HG03045 (cell line): ENCODE results near the gene DICER1.
"Not testable (repeated sequence)": the region's sequence is repeated elsewhere in the genome, so short reads cannot be mapped to it uniquely, and the experiment has no call there.

Experiments used
- ATAC-seq: cut with Tn5 transposase; IDR thresholded peaks from one replicate; pipeline ENCODE4 v1.9.1; 2021; ENCODE audit warnings: mild to moderate bottlenecking, moderate library complexity; ENCODE audit not compliant: unreplicated experiment

The DICER1 gene, protein sequence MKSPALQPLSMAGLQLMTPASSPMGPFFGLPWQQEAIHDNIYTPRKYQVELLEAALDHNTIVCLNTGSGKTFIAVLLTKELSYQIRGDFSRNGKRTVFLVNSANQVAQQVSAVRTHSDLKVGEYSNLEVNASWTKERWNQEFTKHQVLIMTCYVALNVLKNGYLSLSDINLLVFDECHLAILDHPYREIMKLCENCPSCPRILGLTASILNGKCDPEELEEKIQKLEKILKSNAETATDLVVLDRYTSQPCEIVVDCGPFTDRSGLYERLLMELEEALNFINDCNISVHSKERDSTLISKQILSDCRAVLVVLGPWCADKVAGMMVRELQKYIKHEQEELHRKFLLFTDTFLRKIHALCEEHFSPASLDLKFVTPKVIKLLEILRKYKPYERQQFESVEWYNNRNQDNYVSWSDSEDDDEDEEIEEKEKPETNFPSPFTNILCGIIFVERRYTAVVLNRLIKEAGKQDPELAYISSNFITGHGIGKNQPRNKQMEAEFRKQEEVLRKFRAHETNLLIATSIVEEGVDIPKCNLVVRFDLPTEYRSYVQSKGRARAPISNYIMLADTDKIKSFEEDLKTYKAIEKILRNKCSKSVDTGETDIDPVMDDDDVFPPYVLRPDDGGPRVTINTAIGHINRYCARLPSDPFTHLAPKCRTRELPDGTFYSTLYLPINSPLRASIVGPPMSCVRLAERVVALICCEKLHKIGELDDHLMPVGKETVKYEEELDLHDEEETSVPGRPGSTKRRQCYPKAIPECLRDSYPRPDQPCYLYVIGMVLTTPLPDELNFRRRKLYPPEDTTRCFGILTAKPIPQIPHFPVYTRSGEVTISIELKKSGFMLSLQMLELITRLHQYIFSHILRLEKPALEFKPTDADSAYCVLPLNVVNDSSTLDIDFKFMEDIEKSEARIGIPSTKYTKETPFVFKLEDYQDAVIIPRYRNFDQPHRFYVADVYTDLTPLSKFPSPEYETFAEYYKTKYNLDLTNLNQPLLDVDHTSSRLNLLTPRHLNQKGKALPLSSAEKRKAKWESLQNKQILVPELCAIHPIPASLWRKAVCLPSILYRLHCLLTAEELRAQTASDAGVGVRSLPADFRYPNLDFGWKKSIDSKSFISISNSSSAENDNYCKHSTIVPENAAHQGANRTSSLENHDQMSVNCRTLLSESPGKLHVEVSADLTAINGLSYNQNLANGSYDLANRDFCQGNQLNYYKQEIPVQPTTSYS (N-terminal part only)

DNA sequence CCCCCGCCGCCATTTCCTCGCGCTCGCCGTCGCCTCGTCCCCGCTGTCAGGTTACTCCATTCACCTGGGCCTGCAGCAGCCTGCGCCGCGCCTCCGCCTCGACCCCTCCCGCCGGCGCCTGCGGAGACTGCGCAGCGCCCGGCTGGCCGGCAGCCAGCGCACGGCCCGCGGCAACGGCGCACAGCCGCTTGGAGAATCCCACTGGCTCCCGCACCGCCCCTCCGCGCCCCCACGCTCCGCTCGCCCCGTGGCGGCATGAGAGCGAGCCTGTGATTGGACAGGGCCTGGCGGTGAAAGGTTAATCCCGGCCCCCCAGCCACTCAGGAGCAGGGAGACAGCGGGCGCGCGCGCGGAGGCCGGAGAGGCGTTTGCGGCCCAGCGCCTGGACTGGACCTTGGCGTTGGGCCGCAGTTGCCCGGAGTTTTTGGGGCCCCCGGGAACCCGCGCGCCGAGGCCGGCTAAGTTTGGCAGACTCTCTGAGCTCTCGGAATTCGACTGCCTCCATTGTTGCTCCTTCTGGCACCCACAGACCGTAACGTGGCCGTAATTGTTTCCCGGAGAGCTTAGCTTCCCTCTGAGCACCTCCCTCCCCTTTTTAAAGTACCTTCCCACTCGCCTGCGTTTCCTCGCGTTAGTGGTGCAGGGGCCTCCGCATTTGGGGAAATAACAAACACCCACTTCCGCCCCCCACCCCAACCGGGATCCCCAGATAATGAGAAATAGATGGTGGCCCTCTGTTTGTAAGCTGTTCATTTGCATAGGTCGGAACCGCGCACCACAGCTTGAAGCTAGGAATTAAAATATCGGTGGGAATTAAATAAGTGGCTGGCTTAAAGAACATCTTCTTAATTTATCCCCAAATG, at the start of gene DICER1:
DICER1 (minus strand) TSS at position 203 of the 863 bp plus-strand sequence. CDS start 24,071 bp downstream, outside the sequence.
- ATAC-seq: peak; percentile 81

DNA sequence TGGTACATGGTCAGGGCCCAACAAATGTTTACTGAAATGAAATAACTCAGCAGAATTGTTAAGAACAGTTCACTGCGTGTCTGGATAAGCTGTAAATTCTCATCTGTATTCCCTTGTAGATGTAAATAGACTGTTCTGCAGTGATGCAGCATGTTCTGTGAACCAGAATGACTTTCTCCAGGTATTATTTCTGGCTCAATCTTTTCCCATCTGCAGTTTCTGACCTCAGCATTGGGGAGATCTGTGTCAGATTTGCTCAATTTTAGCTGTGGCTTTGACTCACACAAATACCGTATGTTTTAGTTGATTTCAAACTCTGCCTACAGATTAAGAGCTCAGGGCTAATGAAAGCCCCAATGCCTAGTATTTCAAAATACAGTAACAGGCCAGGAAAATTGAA, 49.2 kb upstream of the DICER1 start:
- no peak for ATAC-seq

DNA sequence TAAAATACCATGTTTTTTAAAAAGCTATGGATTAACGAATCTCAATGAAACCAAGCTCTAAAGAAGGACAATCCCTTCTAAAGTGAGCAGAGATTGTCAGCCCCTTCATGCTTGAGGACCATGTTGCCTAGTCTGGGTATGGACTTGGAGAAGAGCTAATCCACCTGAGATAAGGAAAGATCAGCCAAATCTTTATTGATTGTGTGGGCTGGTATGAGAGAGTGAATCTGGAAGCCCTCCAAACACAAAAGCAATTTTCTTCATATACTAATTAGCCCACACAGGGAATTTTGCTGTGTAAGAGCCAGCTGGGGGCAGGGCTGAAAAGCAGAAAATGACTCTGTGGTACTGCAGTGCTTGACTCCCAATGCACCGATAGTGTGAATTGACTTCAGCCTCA, 47.4 kb upstream of the DICER1 start:
- no peak for ATAC-seq

DNA sequence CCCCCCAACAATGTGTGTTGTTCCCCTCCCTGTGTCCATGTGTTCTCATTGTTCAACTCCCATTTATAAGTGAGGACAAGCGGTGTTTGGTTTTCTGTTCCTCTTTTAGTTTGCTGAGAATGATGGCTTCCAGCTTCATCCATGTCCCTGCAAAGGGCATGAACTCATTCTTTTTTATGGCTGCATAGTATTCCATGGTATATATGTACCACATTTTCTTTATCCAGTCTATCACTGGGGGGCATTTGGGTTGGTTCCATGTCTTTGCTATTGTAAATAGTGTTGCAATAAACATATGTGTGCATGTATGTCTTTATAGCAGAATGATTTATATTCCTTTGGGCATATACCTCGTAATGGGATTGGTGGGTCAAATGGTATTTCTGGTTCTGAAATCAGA, 44.4 kb upstream of the DICER1 start:
- ATAC-seq: not testable (repeated sequence)

DNA sequence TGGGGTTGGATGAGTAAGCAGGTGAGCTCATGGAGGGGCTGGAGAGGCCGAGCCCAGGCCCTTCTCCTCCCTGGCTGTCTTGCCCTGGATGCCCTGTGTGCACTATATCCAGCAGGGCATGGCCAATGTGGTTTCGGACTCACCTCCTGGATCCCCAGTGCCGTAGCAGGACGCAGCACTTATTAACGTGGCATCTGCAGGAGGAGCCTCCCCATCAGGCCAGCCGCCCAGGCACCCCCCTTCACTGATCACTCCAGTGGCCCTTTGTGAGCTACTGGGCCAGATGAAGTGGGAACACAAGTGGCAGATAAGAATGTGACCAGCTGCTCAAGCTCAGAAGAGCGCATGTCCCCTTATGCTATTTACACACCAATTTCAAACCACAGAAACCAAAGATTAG, 43.1 kb upstream of the DICER1 start:
- ATAC-seq: no peak

DNA sequence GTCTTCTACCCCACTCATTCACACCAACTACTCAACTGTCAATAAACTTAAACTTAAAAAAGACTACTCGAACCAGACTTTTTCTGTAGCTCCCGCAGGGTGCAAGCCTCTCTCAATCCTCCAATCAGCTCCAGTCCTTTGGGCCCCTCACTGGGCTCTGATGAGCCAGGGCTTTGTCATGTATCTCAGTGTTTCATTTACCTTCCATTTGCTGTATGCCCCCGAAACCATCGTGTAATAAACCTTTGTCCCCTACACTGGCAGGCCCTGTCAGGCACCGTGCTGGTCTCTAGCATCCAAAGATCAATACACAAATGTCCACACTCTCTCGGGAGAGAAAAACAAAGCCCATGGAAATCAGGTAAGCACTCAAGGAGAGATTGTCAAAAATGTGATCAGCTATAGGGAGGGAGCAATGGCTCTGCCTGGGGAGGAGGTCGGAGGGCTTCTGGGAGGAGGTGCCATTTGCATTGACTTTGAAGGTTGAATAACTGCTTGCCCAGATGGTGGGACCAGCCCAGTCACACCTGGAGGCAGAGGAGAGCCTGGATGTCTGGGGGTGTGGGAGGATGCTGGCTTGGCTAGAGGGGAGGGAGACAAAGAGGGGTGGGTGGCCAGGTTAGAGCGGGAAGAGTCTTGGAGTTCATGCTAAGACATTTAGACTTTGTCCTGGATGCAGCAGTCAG, 42.1 kb upstream of the DICER1 start:
- no peak for ATAC-seq

DNA sequence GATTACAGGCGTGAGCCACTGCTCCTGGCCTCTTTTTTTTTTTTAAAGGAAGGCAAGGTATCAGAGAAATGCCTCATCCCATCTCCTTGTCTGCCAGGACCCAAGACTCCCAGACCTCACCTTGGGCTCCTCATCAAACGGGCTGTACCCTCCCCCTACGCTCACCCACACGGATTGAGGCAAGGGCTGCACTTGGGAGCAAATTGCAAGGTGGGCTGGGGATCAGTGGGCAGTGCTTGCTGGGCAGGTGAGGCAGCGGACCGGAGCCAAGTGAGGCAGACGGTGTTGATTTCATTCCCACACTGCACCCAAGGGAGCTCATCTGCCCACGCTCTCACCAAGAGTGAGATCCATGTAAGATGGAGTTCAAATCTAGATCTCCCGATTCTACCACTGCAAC, 41.0 kb upstream of the DICER1 start:
- no peak for ATAC-seq

DNA sequence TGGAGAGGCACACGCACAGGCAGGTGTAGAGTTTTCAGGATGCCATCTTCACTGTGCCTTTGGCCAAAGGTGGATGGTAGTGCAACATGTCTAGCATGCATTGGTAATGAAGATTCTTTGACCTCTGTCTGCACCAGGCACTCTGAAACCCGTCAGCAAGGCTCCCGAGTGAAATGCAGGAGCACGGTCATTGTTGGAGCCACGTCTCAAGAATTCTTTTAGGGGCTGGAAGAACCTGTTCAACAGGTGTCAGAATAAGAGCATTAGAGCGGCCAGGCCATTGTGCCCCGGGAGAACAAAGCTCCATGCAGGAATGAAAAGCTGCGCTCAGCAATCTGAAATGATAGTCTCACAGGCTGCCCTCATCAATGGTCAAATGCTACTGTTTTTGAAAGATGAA, 40.2 kb upstream of the DICER1 start:
- no peak for ATAC-seq

DNA sequence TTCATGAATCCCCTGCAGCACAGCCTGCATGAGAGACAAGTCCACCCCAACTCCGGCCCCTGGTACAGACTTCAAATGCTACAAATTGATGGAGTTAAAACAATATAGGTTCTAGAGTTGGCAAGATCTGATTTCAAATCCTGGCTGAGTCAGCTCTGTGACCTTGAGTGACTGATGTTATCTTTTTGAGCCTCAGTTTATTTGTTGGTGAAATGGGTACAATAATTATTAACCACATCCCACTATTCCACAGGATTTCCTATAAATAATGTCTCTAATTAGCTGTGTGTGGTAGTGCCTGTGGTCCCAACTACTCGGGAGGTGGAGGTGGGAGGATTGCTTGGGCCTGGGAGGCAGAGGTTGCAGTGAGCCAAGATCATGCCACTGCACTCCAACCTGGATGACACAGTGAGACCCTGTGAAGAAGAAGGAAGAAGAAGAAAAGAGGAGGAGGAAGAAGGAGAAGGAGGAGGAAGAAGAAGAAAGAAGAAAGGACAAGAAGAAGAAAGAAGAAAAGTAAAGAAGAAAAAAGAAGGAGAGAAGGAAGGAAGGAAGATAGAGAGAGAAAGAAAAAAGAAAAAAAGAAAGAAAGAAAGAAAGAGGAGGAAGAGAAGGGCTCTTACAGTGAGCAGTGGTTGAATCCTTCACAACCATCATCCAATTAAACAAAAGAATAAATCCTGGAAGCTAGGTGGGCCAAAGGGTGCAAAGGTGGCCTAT, 39.7 kb upstream of the DICER1 start:
- ATAC-seq: no peak

DNA sequence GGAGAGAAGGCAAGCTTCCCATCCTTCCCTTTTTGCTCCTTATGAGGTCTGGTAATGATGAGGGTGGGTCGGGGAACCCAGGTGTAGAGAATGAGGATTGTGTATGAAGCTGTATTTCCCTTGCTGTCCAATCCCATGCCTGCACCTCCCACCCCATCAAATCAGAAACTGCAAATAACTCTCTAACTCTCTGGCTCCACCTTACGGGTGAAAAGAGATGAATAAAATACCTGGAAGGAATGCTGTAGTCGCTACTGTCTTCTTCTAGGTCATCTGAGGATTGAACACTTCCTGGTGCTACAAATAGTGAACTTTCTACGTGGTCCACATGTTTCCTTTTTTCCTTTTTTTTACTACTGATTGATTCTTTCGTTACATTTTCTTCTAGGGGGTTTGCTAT, 38.9 kb upstream of the DICER1 start:
- no peak for ATAC-seq

DNA sequence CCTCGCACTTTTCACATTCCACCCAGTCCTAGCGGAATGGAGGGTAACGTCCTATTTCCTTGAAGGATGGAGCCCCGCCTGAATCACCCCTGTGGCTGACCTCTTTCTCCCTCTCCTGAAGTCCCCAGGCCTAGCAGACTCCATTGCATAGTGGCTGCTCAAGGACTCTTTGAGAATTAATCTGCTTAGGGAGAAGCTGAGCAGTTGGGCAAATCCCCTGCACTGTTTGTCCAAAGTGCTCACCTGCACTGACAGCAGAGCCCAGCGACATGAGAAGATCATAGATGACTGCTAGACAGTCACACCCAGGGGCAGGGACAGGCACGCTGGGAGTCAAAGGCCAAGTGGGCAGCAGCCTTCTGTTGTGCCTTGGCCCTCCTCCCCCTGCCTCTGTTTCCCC, 37.7 kb upstream of the DICER1 start:
- ATAC-seq: no peak

DNA sequence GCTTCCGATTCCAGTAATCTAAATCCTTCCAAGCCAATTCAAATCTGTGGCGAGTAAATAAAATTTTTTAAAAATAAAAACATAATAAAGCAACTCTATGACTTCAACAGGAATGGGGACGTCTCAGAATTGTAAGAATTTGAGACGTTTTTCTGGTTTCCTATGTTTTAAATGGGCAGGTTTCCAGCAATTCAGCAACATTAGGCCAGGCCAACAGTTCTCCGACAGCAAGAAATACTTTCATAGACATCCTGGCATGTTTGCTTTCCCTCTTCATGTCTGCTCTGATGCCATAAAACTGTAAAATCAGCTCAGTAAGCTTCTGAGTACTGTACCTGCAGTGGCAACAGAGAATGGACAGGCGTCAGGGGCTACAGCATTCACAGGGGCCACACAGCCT, 35.8 kb upstream of the DICER1 start:
- no peak for ATAC-seq

DNA sequence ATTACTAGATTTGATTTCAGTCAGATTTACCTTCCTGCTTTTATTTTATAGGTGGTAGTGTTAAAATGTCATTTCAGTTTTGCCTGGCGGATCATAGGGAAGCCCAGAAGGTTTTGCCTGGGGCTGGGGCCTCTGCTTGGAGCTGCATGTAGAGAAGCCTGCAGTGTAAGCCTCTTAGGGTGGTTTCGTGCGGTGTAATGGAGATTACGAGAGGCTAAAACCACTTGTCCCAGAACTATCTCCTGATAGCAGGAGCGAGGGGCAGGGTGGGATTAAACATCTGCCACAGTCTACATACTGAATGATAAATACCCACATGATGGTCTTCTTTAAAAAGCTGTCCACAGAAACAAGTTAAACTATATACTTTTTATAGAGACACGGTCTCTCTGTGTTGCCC, 35.0 kb upstream of the DICER1 start:
- ATAC-seq: no peak

DNA sequence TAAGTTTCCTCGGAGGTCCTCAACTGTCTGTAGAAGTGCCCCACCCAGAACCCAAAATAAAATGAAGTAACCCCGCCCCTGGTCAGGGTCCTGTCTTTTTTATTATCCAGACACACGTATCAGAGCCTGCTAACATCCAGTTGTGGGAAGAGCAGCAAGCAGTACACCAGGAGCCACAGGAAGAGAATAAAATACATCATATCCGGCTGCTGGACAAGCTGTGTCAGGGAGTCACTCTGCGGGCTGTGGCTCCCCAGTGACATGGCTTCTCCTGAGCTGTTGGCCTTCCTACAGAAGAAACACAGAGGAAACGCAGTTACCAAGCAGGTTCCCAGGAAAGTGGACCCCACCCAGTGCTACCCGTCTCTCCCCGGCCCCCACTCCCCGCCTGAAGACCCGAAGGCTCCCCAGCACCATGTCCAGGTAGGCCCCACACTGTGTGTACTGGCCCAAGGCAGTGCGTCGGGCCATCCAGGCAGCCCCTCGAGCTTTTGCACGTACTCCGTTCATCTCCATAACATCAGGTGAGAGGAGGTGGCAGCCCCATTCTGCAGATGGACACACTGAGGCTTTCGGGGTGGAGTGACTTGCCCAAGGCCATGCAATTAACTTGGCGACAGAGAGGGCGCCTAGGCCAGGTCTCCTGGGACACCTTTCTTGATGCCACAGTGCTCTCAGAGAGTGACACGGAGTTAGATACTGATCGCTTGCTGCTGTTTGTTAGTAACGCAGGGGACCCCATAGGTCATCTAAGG, 34.3 kb upstream of the DICER1 start:
- ATAC-seq: no peak

DNA sequence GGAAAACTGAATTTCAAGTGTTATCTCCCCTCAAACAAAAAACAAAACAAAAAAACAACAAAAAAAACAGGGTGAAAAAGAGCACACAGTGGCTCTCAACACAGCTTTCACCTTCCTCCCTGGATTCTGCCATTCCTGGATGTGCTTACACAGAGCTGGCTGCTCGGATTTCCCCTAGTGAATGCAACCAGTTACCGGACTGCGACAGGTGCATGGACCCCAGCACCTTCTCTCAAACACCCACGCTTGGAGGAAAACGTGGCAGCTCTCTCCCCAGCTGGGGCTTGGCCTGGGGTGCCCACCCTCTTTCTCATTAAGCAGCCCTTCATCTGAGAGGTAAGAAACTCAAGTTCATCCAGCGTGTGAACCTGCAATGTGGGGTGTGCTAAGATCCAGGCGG, 33.5 kb upstream of the DICER1 start:
- no peak for ATAC-seq

DNA sequence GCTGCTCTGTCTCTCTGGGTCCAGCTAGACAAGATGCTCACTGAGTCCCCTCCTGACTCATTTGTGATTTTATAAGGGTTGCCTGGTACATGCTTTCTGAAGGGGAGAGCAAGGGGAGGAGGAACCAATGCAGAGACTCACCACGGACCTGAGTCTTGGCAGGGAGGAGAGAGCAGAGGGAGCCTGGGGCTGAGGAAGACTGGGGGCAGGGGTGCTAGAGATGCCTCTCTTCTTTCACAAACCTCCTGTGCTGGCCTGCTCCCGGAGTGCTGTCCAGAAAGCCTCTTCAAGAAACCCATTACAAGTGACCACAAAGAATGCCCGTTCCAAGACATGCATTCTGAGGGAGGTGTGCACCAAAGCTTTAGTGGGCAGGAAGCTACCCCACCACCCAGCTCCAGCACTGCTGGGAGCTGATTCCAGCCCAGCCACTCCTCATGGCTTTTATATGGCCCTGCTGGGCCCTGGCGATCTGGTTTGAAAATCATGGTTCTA, 33.1 kb upstream of the DICER1 start:
- ATAC-seq: no peak

DNA sequence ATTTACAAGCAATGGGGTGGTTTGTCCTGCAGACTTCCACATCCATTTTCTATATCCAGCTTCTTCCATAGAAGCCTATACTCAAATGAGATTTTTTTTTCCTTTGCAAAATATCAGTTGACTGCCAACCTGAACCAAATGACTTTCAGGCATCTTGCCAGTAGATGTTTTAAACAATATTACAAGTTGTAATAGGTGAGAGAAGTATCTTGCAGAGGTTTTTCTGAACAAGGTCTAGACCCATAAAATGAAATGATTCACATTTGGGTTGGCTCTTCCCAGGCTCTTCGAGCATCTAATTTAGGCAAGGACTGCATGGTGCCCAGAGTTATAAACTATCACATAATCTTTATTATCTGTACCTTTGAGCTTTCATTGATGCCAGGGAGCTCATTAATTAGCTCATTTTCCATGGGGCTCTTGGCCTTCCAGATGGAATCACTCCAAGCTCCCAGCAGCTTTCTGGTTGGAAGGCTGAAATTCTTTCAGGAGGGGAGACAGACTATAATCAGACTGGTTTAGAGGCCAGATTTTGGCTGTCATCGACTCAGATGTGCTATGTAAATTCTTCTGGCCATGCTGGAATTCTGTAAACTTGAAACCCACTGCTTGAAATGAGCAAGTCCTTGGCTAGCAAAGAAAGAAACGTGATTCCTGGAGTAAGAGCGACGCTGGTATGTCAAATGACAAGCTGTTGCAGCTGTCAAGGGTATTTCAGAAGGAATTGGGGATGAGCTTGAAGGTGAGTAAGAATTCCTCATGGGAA, 32.2 kb upstream of the DICER1 start:
- ATAC-seq: no peak

DNA sequence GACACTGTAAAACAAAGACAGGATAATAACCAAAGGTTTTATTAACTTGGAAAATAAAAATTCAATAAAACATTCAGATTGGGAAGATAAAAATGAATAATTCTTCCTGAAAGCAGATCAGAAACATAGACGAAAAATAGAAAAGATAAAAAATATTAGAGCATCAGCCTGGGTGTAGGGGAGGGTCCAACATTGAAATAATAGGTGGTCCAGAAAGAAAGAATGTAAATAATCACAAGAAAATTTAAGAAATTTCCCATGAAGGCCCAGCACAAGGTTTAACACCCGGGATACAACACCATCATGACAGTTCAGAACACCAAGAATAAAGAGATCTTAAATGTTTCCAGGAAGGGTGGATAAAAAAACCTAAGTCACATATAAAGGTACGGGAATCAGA, 31.1 kb upstream of the DICER1 start:
- no peak for ATAC-seq
